Naive thymus-derived CD8-positive, alpha-beta T cell (primary cell): ENCODE results near the gene BRSK1. TPM values are rescaled to one million over a fixed set of nuclear protein-coding genes. Genes with fewer than 3 reads are reported as not detected.

ENCODE experiments used
- ATAC-seq, 2 donors: fragments of 150-1000 bp; cut with Tn5 transposase in 1 of 2; sonication (Bioruptor Pico), chemical (Tn5 transposase) in 1 of 2; 1 replicate in 1 of 2; 2 replicates in 1 of 2; pipeline ENCODE4 v1.10.0; 2021; ENCODE audit warnings: mild to moderate bottlenecking in 2 of 2, moderate library complexity in 2 of 2
- POLR2A ChIA-PET: fragments of 350-600 bp; sonication (Branson Sonifier 250); formaldehyde crosslinking; loops from one replicate; lab custom pipeline; 2021; ENCODE audit warnings: antibody characterized with exemption; lab: Charles Lee
- DNase-seq, 10 donors: peaks; one replicate each; pipeline versions ENCODE4 v3.0.0 to v3.0.0-alpha.2; 2020 to 2022
- H3K27ac Mint-ChIP-seq, 10 donors: one replicate each; pipeline ENCODE4 v1.8.0; 2020 to 2022; ENCODE audit warnings: mild to moderate bottlenecking in 10 of 10, mixed read lengths in 10 of 10, moderate library complexity in 4 of 10, inconsistent platforms in 1 of 10
- H3K27me3 Mint-ChIP-seq, 5 donors: one replicate each; pipeline ENCODE4 v1.8.0; 2021 to 2022; ENCODE audit warnings: mixed read lengths in 5 of 5
- H3K36me3 Mint-ChIP-seq, 3 donors: one replicate each; pipeline ENCODE4 v1.8.0; 2020 to 2022; ENCODE audit warnings: mixed read lengths in 3 of 3, mild to moderate bottlenecking in 2 of 3, inconsistent platforms in 1 of 3
- H3K4me1 Mint-ChIP-seq, 4 donors: one replicate each; pipeline ENCODE4 v1.8.0; 2021 to 2022; ENCODE audit warnings: mixed read lengths in 4 of 4
- H3K4me3 Mint-ChIP-seq, 10 donors: one replicate each; pipeline ENCODE4 v1.8.0; 2020 to 2022; ENCODE audit warnings: mild to moderate bottlenecking in 10 of 10, mixed read lengths in 10 of 10, moderate library complexity in 6 of 10, inconsistent platforms in 1 of 10
- H3K9me3 Mint-ChIP-seq, 9 donors: one replicate each; pipeline ENCODE4 v1.8.0; 2020 to 2022; ENCODE audit warnings: mixed read lengths in 9 of 9, mild to moderate bottlenecking in 3 of 9, inconsistent platforms in 1 of 9, moderate library complexity in 1 of 9
- polyA plus RNA-seq, 3 donors: library from polyadenylated mRNA; unstranded; fragments of 300-500 nt; fragmentation: Illumina TruSeq; gene quantifications; one replicate each; pipeline ENCODE4 v1.2.3, GENCODE V29; 2021
- total RNA-seq, 8 experiments: library from RNA in 2 of 8; stranded (reverse) in 2 of 8; gene quantifications; one replicate each; pipeline ENCODE4 v1.2.3 and lab custom pipeline; 2021 to 2026

Gene BRSK1
- total and polyA plus RNA-seq, 5 experiments from 2014 or later: 0.24 to 2.9 (median 1.9) TPM; not detected in 2

DNA sequence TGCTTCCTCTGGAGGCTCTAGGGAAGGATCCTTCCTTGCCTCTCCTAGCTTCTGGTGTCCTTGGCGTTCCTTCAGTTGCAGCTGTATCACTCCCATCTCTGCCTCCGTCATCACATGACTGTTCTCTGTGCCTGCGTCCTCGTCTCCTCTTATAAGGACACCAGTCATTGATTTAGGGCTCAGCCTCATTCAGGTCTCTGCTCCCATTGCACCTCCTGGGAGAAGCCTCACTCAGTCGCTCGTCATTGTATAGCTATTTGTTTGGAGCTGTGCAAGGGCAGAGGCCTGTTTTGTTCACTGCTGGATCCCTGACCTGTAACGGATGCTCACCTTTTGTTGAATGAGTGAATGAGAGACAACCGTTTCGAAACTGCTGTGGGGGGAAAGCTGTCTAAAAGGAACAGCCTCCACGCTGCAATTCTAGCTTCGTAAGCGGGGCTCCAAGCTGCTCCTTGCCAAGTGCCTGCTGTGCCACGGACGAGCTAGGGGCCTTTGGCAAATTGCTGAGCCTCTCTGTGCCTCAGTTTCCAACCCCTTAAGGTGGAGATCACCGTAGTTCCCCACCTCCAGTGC, 17.2 kb downstream of the BRSK1 start:
- H3K9me3 Mint-ChIP-seq: no peaks in the 10 kb centered on the region
- ATAC-seq (no peak), DNase-seq (no peak)
- H3K27me3 Mint-ChIP-seq: peaks cover 0 to 3% (median 0%) of the 10 kb centered on the region in 5 donors
- no peaks in the 10 kb centered on the region for H3K36me3 Mint-ChIP-seq
- POLR2A ChIA-PET: interaction anchor here (0.7 to 2.8 kb wide), 8 partner anchors 9 to 108 kb away, joined by 3 to 21 read pairs (median 7); partner anchors contain the start of genes HSPBP1, PPP6R1, TMEM238 and UBE2S
- peak overlapping the region in 9 of 10 donors; percentile 84 to 93 (median 89) for H3K4me3 Mint-ChIP-seq
- H3K4me1 Mint-ChIP-seq: peaks cover 6 to 17% (median 12%) of the 10 kb centered on the region in 4 donors
- H3K27ac Mint-ChIP-seq: peak overlapping the region in 5 of 10 donors; percentile 53 to 96 (median 92)

DNA sequence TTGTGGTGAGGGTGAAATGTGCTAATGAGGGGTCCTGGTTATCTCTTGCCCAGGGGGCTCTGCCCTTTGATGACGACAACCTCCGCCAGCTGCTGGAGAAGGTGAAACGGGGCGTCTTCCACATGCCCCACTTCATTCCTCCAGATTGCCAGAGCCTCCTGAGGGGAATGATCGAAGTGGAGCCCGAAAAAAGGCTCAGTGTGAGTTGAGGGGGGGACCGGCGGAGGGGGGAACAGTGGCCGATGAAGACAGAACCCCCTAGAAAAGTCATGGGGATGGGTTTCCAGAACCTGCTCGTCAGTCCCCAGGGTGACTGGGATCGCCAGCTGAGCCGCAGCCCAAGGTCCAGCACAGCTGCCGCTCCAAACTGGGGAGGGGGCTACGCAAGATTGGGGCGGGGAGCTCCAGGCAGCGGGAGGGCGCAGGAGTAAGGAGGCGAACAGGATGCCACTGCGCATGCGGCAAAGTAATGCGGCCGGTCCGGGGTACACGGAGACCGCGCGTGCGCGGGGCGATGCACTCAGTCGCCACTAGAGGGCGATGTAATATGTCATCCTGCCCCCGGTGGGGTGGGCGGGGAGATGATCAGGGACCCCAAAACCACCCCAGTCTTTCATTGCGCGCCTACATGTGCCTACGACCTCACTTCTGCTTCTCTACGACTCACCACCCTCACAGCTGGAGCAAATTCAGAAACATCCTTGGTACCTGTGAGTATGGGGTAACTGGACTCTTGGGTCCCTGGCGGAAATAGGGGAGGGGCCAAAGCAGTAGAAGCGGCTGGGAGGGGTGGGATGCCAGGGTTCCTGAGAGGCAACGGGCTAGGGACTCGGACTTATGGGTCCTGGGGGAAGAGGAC, 17.9 kb downstream of the BRSK1 start:
- peak overlapping the region; percentile 84 to 95 (median 90) for H3K4me3 Mint-ChIP-seq
- H3K27ac Mint-ChIP-seq: peak overlapping the region; percentile 73 to 96 (median 92)
- peaks cover 5 to 14% (median 11%) of the 10 kb centered on the region in 4 donors for H3K4me1 Mint-ChIP-seq
- no peaks in the 10 kb centered on the region for H3K9me3 Mint-ChIP-seq
- DNase-seq (peak; percentile 91 to 99 (median 94)), ATAC-seq (peak; percentile 92 to 94)
- H3K27me3 Mint-ChIP-seq: peaks cover 0 to 3% (median 0%) of the 10 kb centered on the region in 5 donors
- H3K36me3 Mint-ChIP-seq: no peaks in the 10 kb centered on the region
- POLR2A ChIA-PET: interaction anchor here (0.7 to 2.8 kb wide), 12 partner anchors 9 to 107 kb away, joined by 3 to 21 read pairs (median 4); partner anchors contain the start of genes BRSK1, HSPBP1, KMT5C and PPP6R1

DNA sequence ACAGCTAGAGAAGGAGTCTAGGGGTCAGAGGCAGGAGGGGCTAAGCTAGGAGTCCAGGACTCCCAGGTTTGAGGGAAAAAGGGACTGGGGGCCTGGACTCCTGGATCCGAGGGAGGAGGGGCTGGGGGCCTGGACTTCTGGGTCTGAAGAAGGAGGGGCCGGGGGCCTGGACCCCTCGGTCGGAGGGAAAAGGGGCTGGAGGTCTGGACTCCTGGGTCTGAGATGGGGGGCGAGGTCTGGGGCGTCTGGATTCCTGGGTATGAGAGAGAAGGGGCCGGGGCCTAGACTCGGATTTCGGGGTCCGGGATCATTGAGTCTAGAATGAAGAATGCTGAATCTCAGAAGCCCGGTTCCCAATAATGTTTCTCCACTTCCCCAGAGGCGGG, 18.5 kb downstream of the BRSK1 start:
- Mint-ChIP-seq H3K4me3 (peak overlapping the region; percentile 84 to 95 (median 90)), H3K36me3 (no peaks in the 10 kb centered on the region), H3K4me1 (peaks cover 5 to 14% (median 11%) of the 10 kb centered on the region in 4 donors), H3K9me3 (no peaks in the 10 kb centered on the region), H3K27me3 (peaks cover 0 to 3% (median 0%) of the 10 kb centered on the region in 5 donors), H3K27ac (peak overlapping the region; percentile 73 to 96 (median 92))
- ATAC-seq (no peak), DNase-seq (no peak)
- POLR2A ChIA-PET: interaction anchor here (0.8 to 2.8 kb wide), 12 partner anchors 10 to 107 kb away, joined by 3 to 21 read pairs (median 4); partner anchors contain the start of genes BRSK1, HSPBP1, KMT5C and PPP6R1

DNA sequence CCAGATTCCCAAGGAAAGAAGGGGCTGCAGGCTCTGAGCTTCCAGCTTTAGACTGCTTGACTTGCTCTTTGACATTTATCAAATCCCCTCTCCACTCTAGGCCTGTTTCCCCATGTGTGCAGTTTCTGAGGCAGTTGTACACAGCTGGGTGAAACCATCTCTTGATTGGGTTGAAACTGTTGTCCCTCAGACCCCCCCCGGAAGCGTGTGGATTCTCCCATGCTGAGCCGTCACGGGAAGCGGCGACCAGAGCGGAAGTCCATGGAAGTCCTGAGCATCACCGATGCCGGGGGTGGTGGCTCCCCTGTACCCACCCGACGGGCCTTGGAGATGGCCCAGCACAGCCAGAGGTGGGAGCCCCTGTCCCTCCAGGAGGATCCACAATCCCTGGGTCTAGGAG, 19.7 kb downstream of the BRSK1 start:
- DNase-seq (no peak), ATAC-seq (no peak)
- no peak overlapping the region for H3K27ac Mint-ChIP-seq
- H3K4me3 Mint-ChIP-seq: no peak overlapping the region
- H3K9me3 Mint-ChIP-seq: no peaks in the 10 kb centered on the region
- H3K27me3 Mint-ChIP-seq: peaks cover 0 to 3% (median 0%) of the 10 kb centered on the region in 5 donors
- POLR2A ChIA-PET: interaction anchor here (1.1 to 2.8 kb wide), 5 partner anchors 23 to 88 kb away, joined by 3 to 21 read pairs (median 3); partner anchors contain the start of genes KMT5C and TMEM238
- H3K4me1 Mint-ChIP-seq: peaks cover 5 to 14% (median 11%) of the 10 kb centered on the region in 4 donors
- H3K36me3 Mint-ChIP-seq: no peaks in the 10 kb centered on the region

DNA sequence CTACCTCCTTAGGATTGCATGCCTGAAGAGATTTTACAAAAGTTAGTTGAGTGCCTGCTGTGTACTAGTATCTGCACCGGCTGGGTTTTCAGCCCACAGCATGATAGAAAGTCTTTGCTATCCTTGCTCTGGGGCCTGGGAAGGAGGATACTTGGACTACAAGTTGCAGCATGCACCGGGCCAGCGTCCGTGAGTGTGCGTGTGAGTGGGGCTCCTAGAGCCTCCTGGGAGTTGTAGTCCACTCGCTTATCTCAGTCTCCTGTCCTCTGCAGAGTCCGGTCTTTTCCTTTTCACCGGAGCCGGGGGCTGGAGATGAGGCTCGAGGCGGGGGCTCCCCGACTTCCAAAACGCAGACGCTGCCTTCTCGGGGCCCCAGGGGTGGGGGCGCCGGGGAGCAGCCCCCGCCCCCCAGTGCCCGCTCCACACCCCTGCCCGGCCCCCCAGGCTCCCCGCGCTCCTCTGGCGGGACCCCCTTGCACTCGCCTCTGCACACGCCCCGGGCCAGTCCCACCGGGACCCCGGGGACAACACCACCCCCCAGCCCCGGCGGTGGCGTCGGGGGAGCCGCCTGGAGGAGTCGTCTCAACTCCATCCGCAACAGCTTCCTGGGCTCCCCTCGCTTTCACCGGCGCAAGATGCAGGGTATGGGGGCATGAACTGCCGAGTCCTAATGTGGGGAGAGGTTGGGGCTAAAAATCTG, 20.6 kb downstream of the BRSK1 start:
- DNase-seq: no peak
- Mint-ChIP-seq H3K36me3 (peaks cover 0 to 2% (median 0%) of the 10 kb centered on the region in 3 donors), H3K4me3 (no peak overlapping the region), H3K4me1 (peaks cover 5 to 14% (median 11%) of the 10 kb centered on the region in 4 donors), H3K27me3 (peaks cover 0 to 3% (median 0%) of the 10 kb centered on the region in 5 donors), H3K27ac (no peak overlapping the region), H3K9me3 (no peaks in the 10 kb centered on the region)
- ATAC-seq: no peak
- POLR2A ChIA-PET: interaction anchor here (1.1 kb wide), 1 partner anchor 51 kb away, joined by 3 read pairs; no protein-coding TSS in a partner anchor

DNA sequence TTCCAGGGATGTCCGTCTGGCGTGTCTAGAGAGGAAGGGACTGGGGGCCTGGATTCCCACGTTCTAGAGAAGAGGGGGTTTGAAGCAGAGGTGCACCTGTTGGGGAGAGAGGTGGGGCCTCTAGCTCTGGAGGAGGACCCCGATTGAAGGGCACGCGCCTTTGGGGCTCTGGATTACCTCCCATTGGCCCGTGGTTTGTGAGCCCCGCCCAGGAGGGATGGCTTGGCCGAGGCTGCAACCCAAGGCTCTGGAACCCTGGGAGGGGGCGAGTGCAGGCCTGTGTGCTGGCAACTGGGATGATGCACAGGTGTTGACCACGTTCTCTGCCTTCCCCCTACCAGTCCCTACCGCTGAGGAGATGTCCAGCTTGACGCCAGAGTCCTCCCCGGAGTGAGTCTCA, 21.2 kb downstream of the BRSK1 start:
- no peak for DNase-seq
- Mint-ChIP-seq H3K9me3 (no peaks in the 10 kb centered on the region), H3K27me3 (peaks cover 0 to 2% (median 0%) of the 10 kb centered on the region in 5 donors), H3K4me1 (peaks cover 5 to 14% (median 11%) of the 10 kb centered on the region in 4 donors), H3K4me3 (no peak overlapping the region), H3K36me3 (peaks cover 0 to 2% (median 0%) of the 10 kb centered on the region in 3 donors), H3K27ac (peak overlapping the region in 3 of 10 donors; percentile 34 to 78 (median 56))
- POLR2A ChIA-PET: no interaction called here
- ATAC-seq: no peak

DNA sequence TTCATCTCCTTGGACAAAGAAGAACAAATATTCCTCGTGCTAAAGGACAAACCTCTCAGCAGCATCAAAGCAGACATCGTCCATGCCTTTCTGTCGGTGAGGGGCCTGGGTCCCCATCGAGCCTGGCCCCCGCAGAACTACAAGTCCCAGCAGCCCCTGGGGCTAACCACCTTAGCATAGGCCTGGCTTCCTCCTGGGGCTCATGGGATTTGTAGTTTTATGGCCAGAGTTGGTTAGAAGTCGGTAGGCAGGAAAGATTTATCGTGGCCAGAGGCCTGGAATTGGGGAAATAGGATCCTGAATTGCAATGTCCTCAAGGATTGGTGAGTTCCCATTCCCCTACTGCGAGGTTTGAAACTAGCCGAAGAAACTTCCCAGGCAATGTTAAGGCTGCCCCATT, 21.7 kb downstream of the BRSK1 start:
- H3K9me3 Mint-ChIP-seq: no peaks in the 10 kb centered on the region
- H3K36me3 Mint-ChIP-seq: peaks cover 0 to 3% (median 2%) of the 10 kb centered on the region in 3 donors
- peak overlapping the region in 7 of 10 donors; percentile 34 to 89 (median 78) for H3K27ac Mint-ChIP-seq
- H3K4me3 Mint-ChIP-seq: peak overlapping the region in 1 of 10 donors; percentile 28
- peaks cover 7 to 14% (median 11%) of the 10 kb centered on the region in 4 donors for H3K4me1 Mint-ChIP-seq
- H3K27me3 Mint-ChIP-seq: no peaks in the 10 kb centered on the region
- DNase-seq (peak in 9 of 10 donors; percentile 28 to 79 (median 48)), ATAC-seq (peak; percentile 54 to 68)
- POLR2A ChIA-PET: no interaction called here

DNA sequence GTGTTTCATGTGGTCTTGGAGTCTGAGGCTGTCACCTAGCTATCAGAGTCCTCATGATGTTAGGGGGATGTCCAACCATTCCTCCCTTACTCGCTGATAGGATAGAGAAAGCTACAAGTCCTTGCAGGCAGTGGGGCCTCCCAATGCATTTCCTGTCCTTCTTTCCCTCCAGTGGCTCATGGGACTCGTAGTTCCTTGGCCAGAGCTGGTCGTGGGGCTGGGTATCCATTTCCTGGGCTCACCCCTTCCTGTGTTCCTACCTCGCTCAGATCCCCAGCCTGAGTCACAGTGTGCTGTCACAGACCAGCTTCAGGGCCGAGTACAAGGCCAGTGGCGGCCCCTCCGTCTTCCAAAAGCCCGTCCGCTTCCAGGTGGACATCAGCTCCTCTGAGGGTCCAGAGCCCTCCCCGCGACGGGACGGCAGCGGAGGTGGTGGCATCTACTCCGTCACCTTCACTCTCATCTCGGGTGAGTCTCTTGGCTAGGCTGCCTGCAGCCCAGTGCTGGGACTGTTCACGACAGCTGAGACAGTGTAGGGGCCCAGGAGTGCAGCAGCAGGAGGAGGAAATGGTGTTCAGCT, 22.3 kb downstream of the BRSK1 start:
- H3K4me3 Mint-ChIP-seq: peak overlapping the region in 1 of 10 donors; percentile 69
- POLR2A ChIA-PET: no interaction called here
- no peaks in the 10 kb centered on the region for H3K27me3 Mint-ChIP-seq
- H3K36me3 Mint-ChIP-seq: peaks cover 0 to 3% (median 2%) of the 10 kb centered on the region in 3 donors
- ATAC-seq: no peak
- peaks cover 7 to 14% (median 11%) of the 10 kb centered on the region in 4 donors for H3K4me1 Mint-ChIP-seq
- no peaks in the 10 kb centered on the region for H3K9me3 Mint-ChIP-seq
- DNase-seq: no peak
- no peak overlapping the region for H3K27ac Mint-ChIP-seq

DNA sequence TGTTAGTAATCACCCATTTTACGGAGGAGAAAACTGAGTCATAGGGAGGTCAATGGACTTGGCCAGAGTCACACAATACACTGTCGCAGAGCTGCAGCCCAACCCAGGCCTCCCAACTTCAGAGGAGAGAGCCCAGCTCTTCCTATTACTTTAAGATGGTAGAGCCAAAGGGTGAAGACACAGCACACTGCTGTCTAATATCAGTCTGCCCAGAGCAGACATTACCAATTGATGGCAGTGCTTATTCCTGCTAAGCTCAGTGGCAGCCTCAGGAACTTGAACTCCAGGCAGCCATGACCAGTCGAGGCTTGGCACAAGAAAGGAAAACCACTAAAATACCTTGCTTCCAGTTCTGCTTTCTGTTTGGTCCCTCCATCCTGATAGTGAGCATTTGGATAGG, 22.9 kb downstream of the BRSK1 start:
- Mint-ChIP-seq H3K4me3 (no peak overlapping the region), H3K4me1 (peaks cover 5 to 12% (median 7%) of the 10 kb centered on the region in 4 donors), H3K27me3 (no peaks in the 10 kb centered on the region), H3K9me3 (no peaks in the 10 kb centered on the region), H3K27ac (peak overlapping the region in 1 of 10 donors; percentile 24), H3K36me3 (peaks cover 0 to 3% (median 2%) of the 10 kb centered on the region in 3 donors)
- POLR2A ChIA-PET: no interaction called here
- ATAC-seq (no peak), DNase-seq (no peak)

DNA sequence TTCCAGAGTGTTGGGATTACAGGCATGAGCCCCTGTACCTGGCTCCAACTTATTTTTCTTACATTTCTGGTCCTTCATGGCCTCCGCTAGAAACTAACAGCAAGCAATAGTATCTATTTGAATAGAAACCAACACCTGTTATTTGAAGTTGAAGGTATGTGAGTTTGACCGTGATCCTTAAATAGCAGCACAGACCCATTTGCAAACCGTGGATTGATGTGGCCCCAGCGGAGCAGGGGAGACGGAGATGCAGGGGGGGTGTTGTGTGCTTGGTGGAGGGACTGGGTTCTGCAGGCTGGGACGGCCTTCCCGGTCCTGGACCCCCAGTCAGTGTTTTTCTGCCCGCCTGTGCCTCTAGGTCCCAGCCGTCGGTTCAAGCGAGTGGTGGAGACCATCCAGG, 24.5 kb downstream of the BRSK1 start:
- DNase-seq (no peak), ATAC-seq (no peak)
- peaks cover 0 to 2% (median 0%) of the 10 kb centered on the region in 9 donors for H3K9me3 Mint-ChIP-seq
- peaks cover 0 to 3% (median 2%) of the 10 kb centered on the region in 3 donors for H3K36me3 Mint-ChIP-seq
- no peak overlapping the region for H3K4me3 Mint-ChIP-seq
- POLR2A ChIA-PET: no interaction called here
- no peak overlapping the region for H3K27ac Mint-ChIP-seq
- peaks cover 0 to 6% (median 2%) of the 10 kb centered on the region in 4 donors for H3K4me1 Mint-ChIP-seq
- H3K27me3 Mint-ChIP-seq: no peaks in the 10 kb centered on the region

DNA sequence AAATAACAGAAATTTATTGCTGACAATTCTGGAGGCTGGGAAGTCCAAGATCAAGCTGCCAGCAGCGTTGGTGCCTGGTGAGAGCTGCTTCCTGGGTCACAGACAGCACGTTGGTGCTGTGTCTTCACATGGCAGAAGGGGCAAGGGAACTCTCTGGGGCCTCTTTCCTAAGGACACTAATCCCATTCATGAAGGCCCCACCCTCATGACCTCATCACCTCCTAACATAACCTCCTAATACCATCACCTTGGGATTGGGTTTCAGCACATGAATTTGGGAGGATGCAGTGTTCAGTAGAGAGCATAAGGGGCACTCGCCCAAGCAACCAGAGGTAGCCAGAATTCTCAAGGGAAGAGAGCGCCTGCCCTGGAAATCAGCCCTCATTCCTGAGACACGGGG, 25.7 kb downstream of the BRSK1 start:
- Mint-ChIP-seq H3K27me3 (no peaks in the 10 kb centered on the region), H3K4me3 (no peak overlapping the region), H3K27ac (no peak overlapping the region), H3K4me1 (peaks cover 0 to 6% (median 2%) of the 10 kb centered on the region in 4 donors), H3K36me3 (peaks cover 0 to 3% (median 2%) of the 10 kb centered on the region in 3 donors), H3K9me3 (peaks cover 0 to 3% (median 0%) of the 10 kb centered on the region in 9 donors)
- POLR2A ChIA-PET: no interaction called here
- ATAC-seq: no peak
- no peak for DNase-seq
